GM23338 (cell line): ENCODE data around the gene CYP2A7.
"Not testable (repeated sequence)": the region's sequence is repeated elsewhere in the genome, so short reads cannot be mapped to it uniquely, and the experiment has no call there.

Experiments
- CTCF ChIP-seq, 2 experiments: fragments of 200-600 bp in 1 of 2; sonication (generic) in 1 of 2; conservative IDR thresholded peaks; 2 replicates each; pipeline versions ENCODE4 v1.5.1 to v1.6.1; 2016 to 2017; ENCODE audit warnings: antibody characterized with exemption in 2 of 2, low read depth in 2 of 2, mild to moderate bottlenecking in 2 of 2, moderate library complexity in 1 of 2
- STAT1 ChIP-seq: IDR thresholded peaks from one replicate; pipeline ENCODE4 v1.6.1; 2016; ENCODE audit warnings: antibody characterized with exemption; ENCODE audit not compliant: unreplicated experiment

GRCh38 chr19:40864739-40865496 is 17.1 kb downstream of the CYP2A7 start:
- not testable (repeated sequence) for TF ChIP-seq CTCF (conservative IDR thresholded peaks at IDR 0.05; ENCODE audit: low read depth in 2 of 2); STAT1
